IPS DF 6.9 (cell line): ENCODE data around the gene CCER1.

Source experiments
- DNase-seq: peaks from one replicate; pipeline ENCODE4 v3.0.0-alpha.2; 2013; ENCODE audit warnings: low read depth, low spot score
- H3K27ac ChIP-seq: one replicate; pipeline ENCODE4 v1.5.1; 2013; ENCODE audit warnings: low read length, control low read depth
- H3K27me3 ChIP-seq: 2 replicates; pipeline ENCODE4 v1.6.1; 2013; ENCODE audit warnings: mild to moderate bottlenecking, low read length; ENCODE audit not compliant: control insufficient read depth, insufficient read depth
- H3K36me3 ChIP-seq: 2 replicates; pipeline ENCODE4 v1.6.1; 2013; ENCODE audit warnings: low read length; ENCODE audit not compliant: control insufficient read depth, insufficient read depth
- H3K4me1 ChIP-seq: 2 replicates; pipeline ENCODE4 v1.6.1; 2013; ENCODE audit warnings: low read length; ENCODE audit not compliant: control insufficient read depth, insufficient read depth
- H3K4me3 ChIP-seq: 2 replicates; pipeline ENCODE4 v1.5.1; 2013; ENCODE audit warnings: mild to moderate bottlenecking, low read length
- H3K9me3 ChIP-seq: 2 replicates; pipeline ENCODE4 v1.6.1; 2013; ENCODE audit warnings: low read length, inconsistent platforms; ENCODE audit not compliant: control insufficient read depth, insufficient read depth
- WGBS: extraction: QIAGEN DNeasy Blood & Tissue Kit; methylation state at CpG from one replicate; pipeline ENCODE4 v1.1.7; 2013; ENCODE audit warnings: mixed read lengths, missing lambda C conversion rate; ENCODE audit not compliant: insufficient read length, insufficient coverage; 5-methylcytosine and 5-hydroxymethylcytosine counted together

The CCER1 gene

DNA sequence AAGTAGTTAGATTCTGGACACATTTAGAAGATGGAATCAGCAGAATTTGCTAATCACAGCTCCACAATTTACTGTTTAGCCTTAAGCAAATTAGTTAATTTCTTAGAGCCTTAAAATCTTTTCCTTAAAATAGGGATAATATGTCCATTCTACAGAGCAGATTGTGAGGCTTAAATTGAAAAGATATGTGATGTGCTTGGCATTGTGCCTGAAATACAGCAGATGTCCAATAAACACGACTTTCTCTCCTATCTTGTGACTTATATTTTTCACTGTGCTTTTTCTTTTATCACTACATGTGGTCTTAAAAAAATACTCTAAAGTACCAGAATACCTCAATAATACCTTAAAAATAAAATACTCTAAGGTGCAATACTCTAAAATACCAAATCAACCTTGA is 30.6 kb downstream of the CCER1 start:
- Histone ChIP-seq H3K9me3 (no peaks in the 10 kb centered on the region), H3K27ac (no peak overlapping the region), H3K4me3 (no peak overlapping the region), H3K36me3 (no peaks in the 10 kb centered on the region), H3K27me3 (no peaks in the 10 kb centered on the region), H3K4me1 (no peaks in the 10 kb centered on the region)
- no peak for DNase-seq
- no CpG with 5 or more reads among the region's 1 CpG for WGBS

DNA sequence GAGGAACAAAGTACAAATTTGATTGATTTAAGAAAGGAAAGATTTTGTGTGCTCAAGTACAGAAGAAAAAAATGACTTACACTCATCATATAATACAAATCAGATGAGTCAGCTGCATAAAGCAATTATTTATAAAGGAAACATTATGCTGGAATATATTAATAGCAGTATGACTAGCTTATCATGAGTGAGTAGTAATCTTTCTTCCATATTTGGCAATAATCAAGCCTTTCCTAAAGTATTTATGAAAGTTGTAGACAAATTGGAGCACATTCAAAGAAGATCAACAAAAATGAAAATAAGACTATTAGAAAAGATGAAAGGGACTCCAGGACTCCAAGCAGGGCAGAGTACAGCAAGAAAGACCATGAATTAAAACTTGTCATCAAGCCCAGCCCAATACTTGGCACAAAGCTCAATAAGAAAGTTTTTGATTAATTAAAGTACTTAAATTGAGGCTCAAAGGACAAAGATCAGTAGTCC is 32.8 kb downstream of the CCER1 start:
- Histone ChIP-seq H3K27me3 (no peaks in the 10 kb centered on the region), H3K4me1 (no peaks in the 10 kb centered on the region), H3K36me3 (no peaks in the 10 kb centered on the region), H3K4me3 (no peak overlapping the region), H3K9me3 (no peaks in the 10 kb centered on the region), H3K27ac (no peak overlapping the region)
- no peak for DNase-seq

DNA sequence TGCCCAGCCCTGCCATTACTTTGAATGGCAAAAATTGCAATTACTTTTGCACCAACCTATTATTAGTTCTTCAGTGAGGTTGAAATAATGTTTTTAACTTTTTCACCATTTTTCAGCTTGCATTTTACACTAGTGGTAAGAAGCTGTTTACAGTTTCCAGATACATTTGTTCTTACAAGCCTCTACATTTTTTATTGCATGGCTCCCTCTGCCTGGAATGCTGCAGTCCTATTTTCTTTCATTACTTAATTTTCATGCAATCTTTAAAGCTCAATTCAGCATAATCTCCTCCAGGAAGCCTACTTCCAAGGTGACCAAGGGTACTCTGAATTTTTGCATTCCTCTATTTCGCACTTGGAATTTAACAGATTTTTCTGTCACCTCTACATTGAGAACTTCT is 33.4 kb downstream of the CCER1 start:
- Histone ChIP-seq H3K36me3 (no peaks in the 10 kb centered on the region), H3K27ac (no peak overlapping the region), H3K9me3 (no peaks in the 10 kb centered on the region), H3K4me3 (no peak overlapping the region), H3K27me3 (no peaks in the 10 kb centered on the region), H3K4me1 (no peaks in the 10 kb centered on the region)
- no CpG with 5 or more reads among the region's 1 CpG for WGBS
- no peak for DNase-seq

- no peak overlapping the region for H3K4me3 ChIP-seq
- no peak for DNase-seq
- H3K36me3 ChIP-seq: no peaks in the 10 kb centered on the region
- H3K4me1 ChIP-seq: no peaks in the 10 kb centered on the region
- H3K27ac ChIP-seq: no peak overlapping the region
- no peaks in the 10 kb centered on the region for H3K9me3 ChIP-seq
- no peaks in the 10 kb centered on the region for H3K27me3 ChIP-seq
- no CpG with 5 or more reads among the region's 1 CpG for WGBS
These were observed 34.8 kb downstream of the CCER1 start for GRCh38 chr12:90920222-90920621.

DNA sequence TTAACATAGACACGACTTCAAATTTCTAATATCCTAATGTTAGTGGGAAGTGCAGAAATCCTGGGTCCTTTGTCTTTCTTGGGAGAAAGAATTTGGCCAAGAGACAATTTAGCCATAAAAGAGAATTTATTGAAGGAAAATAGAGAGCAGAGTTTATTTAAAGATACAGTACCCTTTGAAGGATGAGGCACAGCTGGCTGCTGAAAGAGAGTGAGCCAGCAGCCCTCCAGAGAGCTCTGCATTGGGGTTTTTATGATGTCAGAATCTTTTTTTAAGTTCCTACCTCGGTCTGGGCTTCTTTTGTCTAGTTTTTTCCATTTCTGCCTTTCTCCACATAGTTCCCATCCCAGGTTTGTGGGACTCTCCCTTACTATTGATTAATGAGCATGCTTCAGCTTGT is 37.5 kb downstream of the CCER1 start:
- H3K36me3 ChIP-seq: no peaks in the 10 kb centered on the region
- no peak for DNase-seq
- no peaks in the 10 kb centered on the region for H3K4me1 ChIP-seq
- no peak overlapping the region for H3K27ac ChIP-seq
- no peaks in the 10 kb centered on the region for H3K9me3 ChIP-seq
- H3K27me3 ChIP-seq: no peaks in the 10 kb centered on the region
- no peak overlapping the region for H3K4me3 ChIP-seq
- no CpG with 5 or more reads among the region's 2 CpGs for WGBS

DNA sequence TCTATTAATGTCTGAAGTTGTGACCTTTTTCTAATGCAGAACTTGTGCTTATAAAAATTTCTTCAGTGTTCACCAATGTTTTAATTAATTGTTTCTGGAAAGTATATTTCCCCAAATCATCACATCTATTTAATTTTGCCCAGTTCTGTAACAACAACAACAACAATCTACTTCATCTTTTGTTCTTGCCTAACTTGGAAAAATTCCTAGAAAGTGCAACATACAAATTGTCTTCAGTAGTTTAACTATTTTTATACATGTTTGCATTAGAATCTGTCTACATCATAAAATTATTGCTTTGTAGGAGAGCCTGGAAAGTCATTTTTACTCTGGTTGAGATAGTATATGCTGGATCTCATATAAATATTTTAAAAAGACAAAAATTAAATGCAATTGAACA is 38.5 kb downstream of the CCER1 start:
- Histone ChIP-seq H3K27me3 (no peaks in the 10 kb centered on the region), H3K36me3 (no peaks in the 10 kb centered on the region), H3K27ac (no peak overlapping the region), H3K4me3 (no peak overlapping the region), H3K4me1 (no peaks in the 10 kb centered on the region), H3K9me3 (no peaks in the 10 kb centered on the region)
- no peak for DNase-seq

DNA sequence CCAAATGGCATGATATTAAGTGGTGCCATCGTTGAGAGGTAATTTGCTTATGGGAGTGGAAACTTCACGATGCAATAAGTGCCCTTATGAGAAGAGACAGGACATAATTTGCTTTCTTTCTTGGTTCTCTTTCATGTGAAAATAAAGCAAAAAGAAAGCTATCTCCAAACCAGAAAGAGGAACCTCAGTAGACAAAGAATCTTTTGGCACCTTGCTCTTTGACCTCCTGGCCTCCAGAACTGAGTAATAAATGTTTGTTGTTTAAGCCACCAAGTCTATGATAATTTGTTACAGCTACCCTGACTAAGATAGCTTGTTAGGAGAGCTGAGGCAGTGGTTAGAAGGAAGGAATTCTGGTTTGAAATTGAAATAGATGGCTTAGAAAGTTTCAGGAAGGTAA is 39.6 kb downstream of the CCER1 start:
- Histone ChIP-seq H3K27me3 (no peaks in the 10 kb centered on the region), H3K36me3 (no peaks in the 10 kb centered on the region), H3K4me1 (no peaks in the 10 kb centered on the region), H3K9me3 (no peaks in the 10 kb centered on the region), H3K27ac (no peak overlapping the region), H3K4me3 (no peak overlapping the region)
- no peak for DNase-seq
- WGBS: no CpG with 5 or more reads among the region's 2 CpGs

GRCh38 chr12:90910958-90911357 is 44.0 kb downstream of the CCER1 start:
- no peaks in the 10 kb centered on the region for H3K9me3 ChIP-seq
- no peak overlapping the region for H3K4me3 ChIP-seq
- no peak for DNase-seq
- no peaks in the 10 kb centered on the region for H3K36me3 ChIP-seq
- H3K27me3 ChIP-seq: no peaks in the 10 kb centered on the region
- H3K27ac ChIP-seq: no peak overlapping the region
- no peaks in the 10 kb centered on the region for H3K4me1 ChIP-seq
- WGBS: no CpG with 5 or more reads among the region's 3 CpGs

DNA sequence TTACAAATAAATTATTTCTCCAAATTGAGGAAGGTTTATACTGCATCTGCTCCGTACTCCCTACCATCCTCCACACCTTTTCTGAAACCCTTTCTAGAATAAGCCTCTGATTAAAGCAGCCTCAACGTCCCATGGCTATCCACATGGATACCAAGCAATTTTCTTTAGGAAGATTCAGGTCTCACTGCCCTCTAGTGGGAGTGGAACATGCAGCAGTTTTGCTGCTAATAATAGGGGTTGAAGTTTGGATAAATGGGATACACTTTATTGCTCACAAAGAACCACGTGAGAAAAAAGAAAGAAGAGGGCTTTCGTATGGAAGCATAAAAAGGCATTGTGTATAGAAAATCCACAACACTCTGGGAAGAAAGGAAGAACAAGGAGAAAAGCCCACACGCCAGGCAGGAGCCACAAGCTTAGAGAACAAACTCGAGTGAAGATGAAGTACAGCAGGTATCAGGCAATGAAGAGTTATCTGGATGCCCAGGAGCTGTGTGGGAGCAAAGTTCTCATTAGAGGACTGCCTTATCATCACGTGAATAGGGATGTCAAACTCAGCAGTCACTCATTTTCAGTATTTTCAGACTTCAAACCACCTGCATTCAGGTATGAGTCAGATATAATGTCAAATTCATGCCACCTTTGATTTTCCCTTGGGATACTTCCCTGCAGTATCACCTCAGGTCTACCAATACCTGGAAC is 45.8 kb downstream of the CCER1 start:
- peak; percentile 27 for DNase-seq
- Histone ChIP-seq H3K36me3 (no peaks in the 10 kb centered on the region), H3K9me3 (no peaks in the 10 kb centered on the region), H3K4me1 (no peaks in the 10 kb centered on the region), H3K27me3 (no peaks in the 10 kb centered on the region), H3K4me3 (no peak overlapping the region), H3K27ac (no peak overlapping the region)
- WGBS: no CpG with 5 or more reads among the region's 7 CpGs

DNA sequence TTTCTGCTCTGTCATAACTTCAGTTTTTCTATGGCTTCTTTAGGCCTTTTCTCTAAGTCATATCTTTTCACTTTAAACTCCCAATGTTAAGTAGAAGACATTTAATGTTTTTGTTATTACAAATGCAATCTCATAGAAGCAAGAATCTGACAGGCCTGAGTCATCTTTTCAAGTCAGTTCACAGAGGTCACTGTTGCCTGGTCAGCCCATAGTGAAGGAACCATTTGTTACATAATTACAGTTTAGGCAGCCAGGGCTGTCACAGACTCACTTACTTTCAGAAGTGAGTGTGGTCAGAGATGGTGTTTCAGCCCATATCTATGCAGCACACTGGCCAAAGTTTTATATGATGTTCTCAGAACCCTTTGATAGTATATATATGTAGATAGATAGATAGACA is 46.5 kb downstream of the CCER1 start:
- Histone ChIP-seq H3K27me3 (no peaks in the 10 kb centered on the region), H3K4me3 (no peak overlapping the region), H3K9me3 (no peaks in the 10 kb centered on the region), H3K27ac (no peak overlapping the region), H3K4me1 (no peaks in the 10 kb centered on the region), H3K36me3 (no peaks in the 10 kb centered on the region)
- no peak for DNase-seq

DNA sequence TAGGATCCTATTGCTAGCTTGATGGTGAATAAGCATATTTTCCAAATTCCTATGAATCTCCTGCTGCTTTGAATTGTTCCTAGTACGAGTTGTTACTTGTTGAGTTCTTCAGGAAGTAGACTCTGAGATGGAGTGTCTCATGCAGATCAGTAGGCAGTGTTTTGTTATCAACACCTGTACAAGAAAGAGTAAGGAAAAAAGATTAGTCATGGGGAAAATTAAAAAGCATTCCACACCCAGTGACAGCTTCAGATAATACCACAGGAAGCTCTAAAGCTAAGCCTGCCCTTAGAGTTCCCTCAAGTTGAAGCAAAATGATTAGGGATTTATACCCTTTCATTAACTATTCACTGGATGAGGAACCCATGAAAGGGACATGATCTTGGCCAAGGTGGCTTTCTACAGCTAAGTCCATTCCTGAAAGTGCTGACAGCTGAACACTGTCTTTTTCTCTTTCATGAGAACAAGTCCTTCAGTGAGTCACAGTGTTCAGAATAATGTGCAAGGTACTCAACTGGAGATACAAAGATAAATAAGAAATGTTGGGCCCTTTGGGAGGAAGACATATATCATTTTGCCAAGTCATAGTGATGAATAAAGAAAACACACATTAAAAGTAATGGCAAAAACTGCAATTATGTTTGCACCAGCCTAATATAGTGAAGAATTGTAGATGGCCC is 49.1 kb downstream of the CCER1 start:
- DNase-seq: no peak
- WGBS: no CpG with 5 or more reads among the region's 1 CpG
- no peaks in the 10 kb centered on the region for H3K36me3 ChIP-seq
- no peak overlapping the region for H3K4me3 ChIP-seq
- H3K9me3 ChIP-seq: no peaks in the 10 kb centered on the region
- no peaks in the 10 kb centered on the region for H3K27me3 ChIP-seq
- no peak overlapping the region for H3K27ac ChIP-seq
- no peaks in the 10 kb centered on the region for H3K4me1 ChIP-seq
